ENCODE measurements around the gene PTP4A2. TPM values are rescaled to one million over a fixed set of nuclear protein-coding genes. Genes with fewer than 3 reads are reported as not detected.

PTP4A2 gene
- total RNA-seq, 1 experiment from 2014 or later: 169 TPM

DNA sequence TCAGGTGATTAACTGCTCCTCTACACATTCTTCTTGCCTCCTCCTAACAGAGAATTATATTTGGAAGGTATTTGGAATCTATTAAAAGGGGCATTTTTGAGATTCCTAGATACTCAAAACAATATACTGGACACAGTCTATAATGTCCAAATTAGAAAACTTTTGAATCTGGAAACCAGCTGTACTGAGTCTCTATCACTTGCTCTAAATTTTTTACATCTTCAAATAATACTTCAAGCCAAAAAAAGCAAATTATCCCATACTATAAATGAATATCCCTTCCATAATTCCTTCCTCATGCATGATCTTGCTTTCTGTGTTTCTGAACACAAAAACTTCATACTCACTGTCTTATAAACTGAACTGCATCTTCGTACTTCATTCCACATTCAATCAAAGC, 28.5 kb downstream of the PTP4A2 start:
- Mint-ChIP-seq H3K27me3 (ENCODE audit: insufficient read depth, unreplicated experiment) (no peaks in the 10 kb centered on the region), H3K4me1 (ENCODE audit: low read depth, unreplicated experiment) (no peaks in the 10 kb centered on the region), H3K27ac (ENCODE audit: unreplicated experiment) (no peak overlapping the region), H3K4me3 (ENCODE audit: unreplicated experiment) (no peak overlapping the region), H3K9me3 (ENCODE audit: unreplicated experiment) (no peaks in the 10 kb centered on the region), H3K36me3 (ENCODE audit: insufficient read depth, unreplicated experiment) (peaks cover 63% of the 10 kb centered on the region)
- POLR2A ChIA-PET: no interaction called here
- peaks cover 13% of the 10 kb centered on the region for H3K4me1 ChIP-seq
- intact Hi-C loops (cut with micrococcal nuclease; ENCODE audit: unreplicated experiment): no loop called here
- CTCF ChIA-PET: interaction anchor here (0.9 kb wide), 1 partner anchor 94 kb away, joined by 3 read pairs; no protein-coding TSS in a partner anchor
- H3K9me3 ChIP-seq: no peaks in the 10 kb centered on the region
- H3K4me3 ChIP-seq (ENCODE audit: low read depth, low read length): no peak overlapping the region
- peaks cover 2% of the 10 kb centered on the region; the same call in 1 of the 2 replicates for H3K36me3 ChIP-seq (ENCODE audit: control insufficient read depth, insufficient read depth, low read length)
- no peak for DNase-seq
- BruUV-seq (replicated peaks): no TSS peak
- TF ChIP-seq, protein P1, sequence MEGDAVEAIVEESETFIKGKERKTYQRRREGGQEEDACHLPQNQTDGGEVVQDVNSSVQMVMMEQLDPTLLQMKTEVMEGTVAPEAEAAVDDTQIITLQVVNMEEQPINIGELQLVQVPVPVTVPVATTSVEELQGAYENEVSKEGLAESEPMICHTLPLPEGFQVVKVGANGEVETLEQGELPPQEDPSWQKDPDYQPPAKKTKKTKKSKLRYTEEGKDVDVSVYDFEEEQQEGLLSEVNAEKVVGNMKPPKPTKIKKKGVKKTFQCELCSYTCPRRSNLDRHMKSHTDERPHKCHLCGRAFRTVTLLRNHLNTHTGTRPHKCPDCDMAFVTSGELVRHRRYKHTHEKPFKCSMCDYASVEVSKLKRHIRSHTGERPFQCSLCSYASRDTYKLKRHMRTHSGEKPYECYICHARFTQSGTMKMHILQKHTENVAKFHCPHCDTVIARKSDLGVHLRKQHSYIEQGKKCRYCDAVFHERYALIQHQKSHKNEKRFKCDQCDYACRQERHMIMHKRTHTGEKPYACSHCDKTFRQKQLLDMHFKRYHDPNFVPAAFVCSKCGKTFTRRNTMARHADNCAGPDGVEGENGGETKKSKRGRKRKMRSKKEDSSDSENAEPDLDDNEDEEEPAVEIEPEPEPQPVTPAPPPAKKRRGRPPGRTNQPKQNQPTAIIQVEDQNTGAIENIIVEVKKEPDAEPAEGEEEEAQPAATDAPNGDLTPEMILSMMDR (IDR thresholded peaks at IDR 0.05; ENCODE audit: insufficient read depth in 1 of 2, low read depth in 1 of 2, low read length in 1 of 2, severe bottlenecking in 1 of 2, unreplicated experiment in 1 of 2): no peak
- no peaks in the 10 kb centered on the region for H3K27me3 ChIP-seq (replicated peaks; ENCODE audit: control insufficient read depth, insufficient read depth, low read length)

GRCh38 chr1:31906557-31906956, 31.6 kb downstream of the PTP4A2 start:
- H3K9me3 ChIP-seq: no peaks in the 10 kb centered on the region
- TF ChIP-seq, protein P1 (IDR thresholded peaks at IDR 0.05; ENCODE audit: insufficient read depth in 1 of 2, low read depth in 1 of 2, low read length in 1 of 2, severe bottlenecking in 1 of 2, unreplicated experiment in 1 of 2): no peak
- no peaks in the 10 kb centered on the region for H3K27me3 ChIP-seq (replicated peaks; ENCODE audit: control insufficient read depth, insufficient read depth, low read length)
- Mint-ChIP-seq H3K27ac (ENCODE audit: unreplicated experiment) (no peak overlapping the region), H3K9me3 (ENCODE audit: unreplicated experiment) (no peaks in the 10 kb centered on the region), H3K4me3 (ENCODE audit: unreplicated experiment) (no peak overlapping the region), H3K27me3 (ENCODE audit: insufficient read depth, unreplicated experiment) (no peaks in the 10 kb centered on the region), H3K4me1 (ENCODE audit: low read depth, unreplicated experiment) (no peaks in the 10 kb centered on the region), H3K36me3 (ENCODE audit: insufficient read depth, unreplicated experiment) (peaks cover 68% of the 10 kb centered on the region)
- H3K4me3 ChIP-seq (ENCODE audit: low read depth, low read length): no peak overlapping the region
- no peak for DNase-seq
- ChIA-PET CTCF (interaction anchor here (0.7 kb wide), 1 partner anchor 50 kb away, joined by 6 read pairs; no protein-coding TSS in a partner anchor), POLR2A (no interaction called here)
- intact Hi-C loops (cut with micrococcal nuclease; ENCODE audit: unreplicated experiment): no loop called here
- peaks cover 2% of the 10 kb centered on the region; the same call in 1 of the 2 replicates for H3K36me3 ChIP-seq (ENCODE audit: control insufficient read depth, insufficient read depth, low read length)
- no TSS peak for BruUV-seq (replicated peaks)
- peaks cover 3% of the 10 kb centered on the region; the same call in 1 of the 2 replicates for H3K4me1 ChIP-seq

DNA sequence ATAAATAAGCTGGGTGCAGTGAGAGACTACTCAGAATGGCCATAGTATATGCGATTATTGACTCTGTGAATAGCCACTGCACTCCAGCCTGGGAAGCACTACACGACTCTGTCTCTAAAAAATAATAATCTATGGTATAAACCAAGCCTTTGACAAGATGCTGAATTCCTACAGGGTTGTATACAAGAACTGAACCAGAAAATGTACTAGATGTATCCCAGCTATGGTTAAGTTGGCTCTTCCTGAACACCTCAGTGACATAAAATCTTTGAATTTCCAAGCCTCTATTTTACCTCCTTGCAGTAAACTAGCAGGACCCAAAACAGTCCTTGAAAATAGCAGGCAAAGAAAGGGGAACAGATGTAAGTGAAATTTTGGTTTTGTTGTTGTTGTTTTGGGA, 32.5 kb downstream of the PTP4A2 start:
- POLR2A ChIA-PET: no interaction called here

More for the DNA sequence above, 32.5 kb downstream of the PTP4A2 start:
- H3K27me3 ChIP-seq (replicated peaks; ENCODE audit: control insufficient read depth, insufficient read depth, low read length): no peaks in the 10 kb centered on the region
- no peak for DNase-seq
- H3K36me3 Mint-ChIP-seq (ENCODE audit: insufficient read depth, unreplicated experiment): peaks cover 63% of the 10 kb centered on the region
- no peak overlapping the region for H3K27ac Mint-ChIP-seq (ENCODE audit: unreplicated experiment)
- peaks cover 2% of the 10 kb centered on the region; the same call in 1 of the 2 replicates for H3K36me3 ChIP-seq (ENCODE audit: control insufficient read depth, insufficient read depth, low read length)
- H3K4me1 Mint-ChIP-seq (ENCODE audit: low read depth, unreplicated experiment): no peaks in the 10 kb centered on the region
- H3K27me3 Mint-ChIP-seq (ENCODE audit: insufficient read depth, unreplicated experiment): no peaks in the 10 kb centered on the region
- H3K4me3 ChIP-seq (ENCODE audit: low read depth, low read length): no peak overlapping the region
- intact Hi-C loops (cut with micrococcal nuclease; ENCODE audit: unreplicated experiment): no loop called here
- no peaks in the 10 kb centered on the region; the same call in 1 of the 2 replicates for H3K4me1 ChIP-seq
- TF ChIP-seq, protein P1 (IDR thresholded peaks at IDR 0.05; ENCODE audit: insufficient read depth in 1 of 2, low read depth in 1 of 2, low read length in 1 of 2, severe bottlenecking in 1 of 2, unreplicated experiment in 1 of 2): no peak
- CTCF ChIA-PET: no interaction called here
- no peaks in the 10 kb centered on the region for H3K9me3 ChIP-seq
- H3K9me3 Mint-ChIP-seq (ENCODE audit: unreplicated experiment): no peaks in the 10 kb centered on the region
- BruUV-seq (replicated peaks): no TSS peak
- H3K4me3 Mint-ChIP-seq (ENCODE audit: unreplicated experiment): no peak overlapping the region

All from Caco-2 (cell line).